Epithelial cell of proximal tubule (primary cell): ENCODE results near the gene RPUSD4. TPM values are rescaled to one million over a fixed set of nuclear protein-coding genes. Genes with fewer than 3 reads are reported as not detected.

Source experiments
- DNase-seq: peaks from one replicate; pipeline ENCODE4 v3.0.0-alpha.2; 2011; ENCODE audit warnings: low read depth
- H3K4me3 ChIP-seq: 2 replicates; pipeline ENCODE4 v1.5.1; 2011; ENCODE audit warnings: low read depth, mild to moderate bottlenecking, low read length
- total RNA-seq: library from RNA; depleted of rRNA; stranded (reverse); fragments of >200 nt; gene quantifications from 2 replicates; pipeline ENCODE4 v1.2.3, GENCODE V29; 2015
- TF ChIP-seq, protein P1 (sequence below): conservative IDR thresholded peaks from 2 replicates; pipeline ENCODE4 v1.5.1; 2012; ENCODE audit warnings: low read depth, mild to moderate bottlenecking, low read length

Gene RPUSD4
- total RNA-seq, 1 donor from 2014 or later = 18.2 TPM

DNA sequence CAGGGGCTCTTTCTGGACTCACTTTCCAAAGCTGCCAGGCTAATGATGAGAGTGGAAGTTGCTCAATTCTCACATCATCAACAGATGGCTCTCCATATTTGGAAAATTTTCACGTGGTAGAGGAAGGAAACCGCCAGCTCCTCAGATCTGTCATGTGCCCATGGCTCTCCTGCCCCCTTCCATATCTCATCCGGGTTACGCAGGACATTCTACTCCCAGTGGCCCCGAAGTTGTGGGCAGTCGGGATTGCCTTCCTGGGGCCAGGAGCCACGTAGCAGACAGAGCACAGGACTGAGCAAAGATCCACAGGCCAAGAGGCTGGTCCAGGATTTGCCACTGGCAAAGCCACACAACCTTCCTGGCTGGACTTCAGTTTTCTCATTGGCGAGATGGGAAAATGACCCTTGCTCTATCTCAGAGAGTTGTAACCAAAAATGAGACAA, 38.8 kb downstream of the RPUSD4 start:
- no peak overlapping the region for H3K4me3 ChIP-seq
- DNase-seq = no peak
- TF ChIP-seq, protein P1, sequence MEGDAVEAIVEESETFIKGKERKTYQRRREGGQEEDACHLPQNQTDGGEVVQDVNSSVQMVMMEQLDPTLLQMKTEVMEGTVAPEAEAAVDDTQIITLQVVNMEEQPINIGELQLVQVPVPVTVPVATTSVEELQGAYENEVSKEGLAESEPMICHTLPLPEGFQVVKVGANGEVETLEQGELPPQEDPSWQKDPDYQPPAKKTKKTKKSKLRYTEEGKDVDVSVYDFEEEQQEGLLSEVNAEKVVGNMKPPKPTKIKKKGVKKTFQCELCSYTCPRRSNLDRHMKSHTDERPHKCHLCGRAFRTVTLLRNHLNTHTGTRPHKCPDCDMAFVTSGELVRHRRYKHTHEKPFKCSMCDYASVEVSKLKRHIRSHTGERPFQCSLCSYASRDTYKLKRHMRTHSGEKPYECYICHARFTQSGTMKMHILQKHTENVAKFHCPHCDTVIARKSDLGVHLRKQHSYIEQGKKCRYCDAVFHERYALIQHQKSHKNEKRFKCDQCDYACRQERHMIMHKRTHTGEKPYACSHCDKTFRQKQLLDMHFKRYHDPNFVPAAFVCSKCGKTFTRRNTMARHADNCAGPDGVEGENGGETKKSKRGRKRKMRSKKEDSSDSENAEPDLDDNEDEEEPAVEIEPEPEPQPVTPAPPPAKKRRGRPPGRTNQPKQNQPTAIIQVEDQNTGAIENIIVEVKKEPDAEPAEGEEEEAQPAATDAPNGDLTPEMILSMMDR = no peak

DNA sequence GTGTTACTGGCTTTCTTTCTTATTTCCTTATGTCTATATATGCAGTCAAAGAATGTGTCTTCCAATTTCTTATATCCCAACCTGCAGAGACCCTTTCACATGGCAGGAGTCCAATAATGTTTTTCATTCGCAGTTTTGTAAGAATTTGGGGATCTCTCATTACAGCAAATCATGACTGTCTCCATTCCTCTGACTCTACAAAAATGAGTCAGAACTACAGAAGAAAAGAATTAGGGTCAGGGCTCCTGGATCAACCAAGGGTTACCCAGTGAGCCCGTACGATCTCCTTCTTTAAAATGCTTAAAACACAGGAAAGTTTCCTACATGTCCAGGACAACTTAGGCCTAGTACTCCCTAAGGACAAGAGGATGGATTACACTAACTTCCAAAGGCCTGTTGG, 42.2 kb downstream of the RPUSD4 start:
- DNase-seq = no peak
- no peak overlapping the region for H3K4me3 ChIP-seq
- TF ChIP-seq, protein P1 = no peak

DNA sequence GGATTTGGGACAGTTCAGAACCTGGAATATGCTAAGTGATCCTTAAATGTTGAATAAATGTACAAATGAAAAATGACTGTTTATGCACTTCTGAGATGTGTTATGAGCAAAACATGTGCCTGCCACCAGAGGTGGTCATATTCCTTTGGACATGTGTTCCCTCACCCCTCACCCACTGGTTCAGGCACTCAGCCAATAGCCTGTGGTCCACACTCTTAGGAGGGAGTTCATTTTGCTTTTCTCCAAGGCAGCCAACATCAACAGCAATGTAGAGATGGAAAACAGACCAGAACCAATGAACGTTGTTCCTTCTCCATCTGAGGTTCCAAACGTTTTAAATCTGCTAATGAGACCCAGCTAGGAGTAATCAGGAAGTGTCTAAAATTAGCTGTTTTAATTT, 44.0 kb downstream of the RPUSD4 start:
- DNase-seq = no peak
- TF ChIP-seq, protein P1 = no peak
- no peak overlapping the region for H3K4me3 ChIP-seq

DNA sequence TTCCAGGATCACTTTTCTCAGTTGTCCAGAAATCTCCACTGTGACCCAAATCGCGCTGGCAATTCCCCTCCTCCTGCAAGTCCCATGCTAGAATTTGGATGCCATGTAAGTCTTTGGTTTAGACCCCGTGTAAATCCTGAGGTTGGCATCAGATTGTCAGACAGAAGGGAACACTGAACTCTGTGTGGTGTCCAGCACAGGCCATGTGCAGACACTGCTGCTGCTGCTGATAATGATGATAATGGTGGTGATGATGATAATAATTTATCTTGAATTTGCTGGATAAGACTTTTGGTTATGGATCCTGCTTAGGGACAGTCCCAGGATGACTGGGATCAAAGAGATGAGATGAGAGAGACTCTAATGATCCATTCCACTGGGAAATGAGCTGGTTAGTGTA, 45.0 kb downstream of the RPUSD4 start:
- no peak overlapping the region for H3K4me3 ChIP-seq
- TF ChIP-seq, protein P1 = no peak
- DNase-seq = no peak

DNA sequence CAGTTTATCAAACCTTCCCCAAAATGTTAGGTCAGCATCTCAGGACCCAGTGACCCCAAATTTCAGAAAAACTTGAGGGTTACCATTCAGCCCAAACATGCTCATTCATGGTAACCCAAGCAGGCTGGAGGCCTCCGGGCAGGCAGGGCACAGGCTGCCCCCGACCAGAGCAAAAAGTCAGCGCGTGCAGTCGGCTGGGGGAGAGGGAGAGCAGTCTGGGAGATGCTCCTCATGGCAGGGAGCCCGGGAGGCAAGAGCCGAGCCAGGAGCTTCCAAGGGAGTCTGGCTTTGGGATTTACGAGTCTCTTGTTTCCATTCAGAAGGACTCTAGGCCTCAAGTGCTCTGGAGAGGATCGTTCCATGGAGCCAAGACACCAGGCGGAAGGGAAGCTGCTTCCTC, 45.7 kb downstream of the RPUSD4 start:
- H3K4me3 ChIP-seq = no peak overlapping the region
- TF ChIP-seq, protein P1 = no peak
- no peak for DNase-seq

DNA sequence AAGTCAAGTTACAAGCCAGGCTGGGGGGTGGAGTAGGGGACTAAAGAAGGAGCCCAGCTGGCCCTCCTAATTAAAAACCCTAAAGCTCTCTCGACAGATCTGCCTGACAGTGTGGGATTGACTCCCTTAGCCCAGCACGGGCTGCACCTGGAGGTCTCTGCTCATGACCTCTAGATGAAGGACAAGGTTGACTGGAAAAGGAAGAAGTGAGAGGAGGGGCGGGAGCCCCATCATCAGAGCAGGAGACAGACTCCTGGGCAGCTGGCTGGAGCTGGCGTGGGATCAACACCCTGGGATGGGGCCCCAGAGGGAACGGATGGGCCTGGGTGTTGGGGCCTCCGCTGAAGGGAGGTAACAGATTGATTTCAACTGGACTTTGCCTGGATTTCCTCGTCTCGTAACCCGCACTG, 46.1 kb downstream of the RPUSD4 start:
- H3K4me3 ChIP-seq = no peak overlapping the region
- no peak for DNase-seq
- TF ChIP-seq, protein P1 = no peak

DNA sequence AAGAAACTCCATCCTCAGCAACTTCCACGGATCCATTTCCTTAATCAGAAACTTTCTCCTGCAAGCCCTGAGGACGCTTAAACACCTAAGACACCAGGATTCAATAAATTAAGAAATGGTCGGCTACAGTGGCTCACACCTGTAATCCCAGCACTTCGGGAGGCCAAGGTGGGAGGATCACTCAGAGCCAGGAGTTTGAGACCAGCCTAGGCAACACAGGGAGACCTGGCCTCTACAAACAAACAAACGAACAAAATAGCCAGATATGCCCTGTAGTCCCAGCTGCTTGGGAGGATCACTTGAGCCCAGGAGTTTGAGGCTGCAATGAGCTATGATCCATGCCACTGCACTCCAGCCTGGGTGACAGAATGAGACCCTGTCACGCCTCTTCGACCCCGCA, 46.7 kb downstream of the RPUSD4 start:
- TF ChIP-seq, protein P1 = no peak
- no peak overlapping the region for H3K4me3 ChIP-seq
- DNase-seq = no peak
